Measurements from ENCODE around the gene STX8. TPM values are rescaled to one million over a fixed set of nuclear protein-coding genes. Genes with fewer than 3 reads are reported as not detected.

The STX8 gene
- total RNA-seq, 1 donor from 2014 or later = 31.2 TPM

GRCh38 chr17:9249245-9249953, 326.2 kb downstream of the STX8 start:
- Histone ChIP-seq H3K9me3 (no peaks in the 10 kb centered on the region), H3K27ac (no peak overlapping the region), H3K4me3 (no peak overlapping the region), H3K36me3 (no peaks in the 10 kb centered on the region), H3K4me1 (no peaks in the 10 kb centered on the region), H3K27me3 (no peaks in the 10 kb centered on the region)
- no peak for DNase-seq (ENCODE audit: extremely low spot score in 2 of 2)
- TF ChIP-seq POLR2A (IDR thresholded peaks at IDR 0.05) (no peak), CTCF (IDR thresholded peaks at IDR 0.05) (no peak), POLR2AphosphoS5 (IDR thresholded peaks at IDR 0.05; ENCODE audit: insufficient read depth in 1 of 2, low read depth in 1 of 2) (no peak)
- intact Hi-C loops (cut with DNase I) = no loop called here

- Histone ChIP-seq H3K4me3 (no peak overlapping the region), H3K9me3 (no peaks in the 10 kb centered on the region), H3K27me3 (no peaks in the 10 kb centered on the region), H3K27ac (no peak overlapping the region), H3K4me1 (peaks cover 17% of the 10 kb centered on the region), H3K36me3 (no peaks in the 10 kb centered on the region)
- DNase-seq (ENCODE audit: extremely low spot score in 2 of 2) = no peak
- TF ChIP-seq POLR2AphosphoS5 (IDR thresholded peaks at IDR 0.05; ENCODE audit: insufficient read depth in 1 of 2, low read depth in 1 of 2) (no peak), POLR2A (IDR thresholded peaks at IDR 0.05) (no peak), CTCF (IDR thresholded peaks at IDR 0.05) (no peak)
- intact Hi-C loops (cut with DNase I) = no loop called here
These were observed 328.1 kb downstream of the STX8 start for GRCh38 chr17:9247401-9247938.

- H3K4me1 ChIP-seq = peaks cover 44% of the 10 kb centered on the region
- TF ChIP-seq POLR2AphosphoS5 (IDR thresholded peaks at IDR 0.05; ENCODE audit: insufficient read depth in 1 of 2, low read depth in 1 of 2) (peak; percentile 47 to 54), CTCF (IDR thresholded peaks at IDR 0.05) (no peak), POLR2A (IDR thresholded peaks at IDR 0.05) (no peak)
- no peak overlapping the region for H3K4me3 ChIP-seq
- no peak for DNase-seq (ENCODE audit: extremely low spot score in 2 of 2)
- peak overlapping the region; percentile 97 for H3K27ac ChIP-seq
- no peaks in the 10 kb centered on the region for H3K27me3 ChIP-seq
- no peaks in the 10 kb centered on the region for H3K36me3 ChIP-seq
- H3K9me3 ChIP-seq = no peaks in the 10 kb centered on the region
- intact Hi-C loops (cut with DNase I) = loop anchor here (5.0 kb wide), 1 partner anchor 612 kb away; the partner anchor contains the start of gene MYH10
These were observed 331.3 kb downstream of the STX8 start for GRCh38 chr17:9244066-9245052.

GRCh38 chr17:9242983-9243382, 332.6 kb downstream of the STX8 start:
- H3K4me3 ChIP-seq = no peak overlapping the region
- no peaks in the 10 kb centered on the region for H3K36me3 ChIP-seq
- H3K27me3 ChIP-seq = no peaks in the 10 kb centered on the region
- DNase-seq (ENCODE audit: extremely low spot score in 2 of 2) = no peak
- intact Hi-C loops (cut with DNase I) = loop anchor here (5.0 kb wide), 1 partner anchor 611 kb away; the partner anchor contains the start of gene MYH10
- H3K27ac ChIP-seq = peak overlapping the region; percentile 97
- no peaks in the 10 kb centered on the region for H3K9me3 ChIP-seq
- TF ChIP-seq CTCF (IDR thresholded peaks at IDR 0.05) (no peak), POLR2AphosphoS5 (IDR thresholded peaks at IDR 0.05; ENCODE audit: insufficient read depth in 1 of 2, low read depth in 1 of 2) (no peak), POLR2A (IDR thresholded peaks at IDR 0.05) (no peak)
- H3K4me1 ChIP-seq = peaks cover 57% of the 10 kb centered on the region

Data from vagina (tissue), 2 donors.